ENCODE data around the gene AURKAIP1.

Gene AURKAIP1

GRCh38 chr1:1347663-1348419 lies 27.2 kb downstream of the AURKAIP1 start:
- no peak for DNase-seq (ENCODE audit: low read depth)

GRCh38 chr1:1347026-1347595 lies 27.9 kb downstream of the AURKAIP1 start:
- DNase-seq (ENCODE audit: low read depth) = no peak

- DNase-seq (ENCODE audit: low read depth) = no peak
Measured at GRCh38 chr1:1346501-1346890, 28.5 kb downstream of the AURKAIP1 start.

GRCh38 chr1:1345860-1346500 lies 29.0 kb downstream of the AURKAIP1 start:
- no peak for DNase-seq (ENCODE audit: low read depth)

GRCh38 chr1:1345384-1345783 lies 29.6 kb downstream of the AURKAIP1 start:
- DNase-seq (ENCODE audit: low read depth) = no peak

- DNase-seq (ENCODE audit: low read depth) = peak; percentile 43
Measured at GRCh38 chr1:1344655-1345361, 30.2 kb downstream of the AURKAIP1 start.

GRCh38 chr1:1343811-1344421 lies 31.1 kb downstream of the AURKAIP1 start:
- DNase-seq (ENCODE audit: low read depth) = no peak

- no peak for DNase-seq (ENCODE audit: low read depth)
Measured at GRCh38 chr1:1342584-1343115, 32.4 kb downstream of the AURKAIP1 start.

- DNase-seq (ENCODE audit: low read depth) = no peak
Measured at GRCh38 chr1:1342061-1342562, 32.9 kb downstream of the AURKAIP1 start.

- DNase-seq (ENCODE audit: low read depth) = no peak
Measured at GRCh38 chr1:1341549-1342021, 33.4 kb downstream of the AURKAIP1 start.

GRCh38 chr1:1340791-1341548 lies 34.0 kb downstream of the AURKAIP1 start:
- no peak for DNase-seq (ENCODE audit: low read depth)

GRCh38 chr1:1340185-1340584 lies 34.8 kb downstream of the AURKAIP1 start:
- no peak for DNase-seq (ENCODE audit: low read depth)

GRCh38 chr1:1338278-1338677 lies 36.7 kb downstream of the AURKAIP1 start:
- no peak for DNase-seq (ENCODE audit: low read depth)

- DNase-seq (ENCODE audit: low read depth) = no peak
Measured at GRCh38 chr1:1337793-1338147, 37.2 kb downstream of the AURKAIP1 start.

- no peak for DNase-seq (ENCODE audit: low read depth)
Measured at GRCh38 chr1:1336931-1337792, 37.8 kb downstream of the AURKAIP1 start.

GRCh38 chr1:1336446-1336845 lies 38.6 kb downstream of the AURKAIP1 start:
- DNase-seq (ENCODE audit: low read depth) = no peak

- no peak for DNase-seq (ENCODE audit: low read depth)
Measured at GRCh38 chr1:1335792-1336248, 39.2 kb downstream of the AURKAIP1 start.

GRCh38 chr1:1335283-1335682 lies 39.7 kb downstream of the AURKAIP1 start:
- DNase-seq (ENCODE audit: low read depth) = no peak

GRCh38 chr1:1334835-1335234 lies 40.2 kb downstream of the AURKAIP1 start:
- no peak for DNase-seq (ENCODE audit: low read depth)
